OCI-LY3 (cell line): ENCODE results near the gene ZSCAN1.

Experiments used
- H2AFZ ChIP-seq: fragments of 200-600, 300-600 bp; shearing (Covaris generic); 2 replicates; pipeline ENCODE4 v1.6.0; 2014; ENCODE audit warnings: antibody characterized with exemption, low read depth, low read length
- H3K27ac ChIP-seq: fragments of 200-600, 300-600 bp; sonication (generic); 2 replicates; pipeline ENCODE4 v1.5.1; 2014; ENCODE audit warnings: mild to moderate bottlenecking, low read length, moderate library complexity, mixed read lengths
- H3K27me3 ChIP-seq: fragments of 200-600, 300-600 bp; sonication (generic); 2 replicates; pipeline ENCODE4 v1.6.1; 2014; ENCODE audit warnings: low read depth, low read length, mixed read lengths
- H3K36me3 ChIP-seq: fragments of 200-600, 300-600 bp; sonication (generic); replicated peaks from 2 replicates; pipeline ENCODE3; 2014; ENCODE audit warnings: low read depth, low read length, mixed read lengths
- H3K4me1 ChIP-seq: fragments of 300-600, 200-600 bp; sonication (generic); 2 replicates; pipeline ENCODE4 v1.6.1; 2014; ENCODE audit warnings: low read length, mixed read lengths
- H3K4me2 ChIP-seq: fragments of 200-600, 300-600 bp; sonication (generic); 2 replicates; pipeline ENCODE4 v1.6.1; 2014; ENCODE audit warnings: low read length, mixed read lengths
- H3K4me3 ChIP-seq: fragments of 300-600, 200-600 bp; sonication (generic); 2 replicates; pipeline ENCODE4 v1.5.1; 2014; ENCODE audit warnings: antibody characterized with exemption, mild to moderate bottlenecking, low read length, moderate library complexity
- H3K79me2 ChIP-seq: fragments of 300-600, 200-600 bp; shearing (Covaris generic); 2 replicates; pipeline ENCODE4 v1.6.1; 2014; ENCODE audit warnings: mild to moderate bottlenecking, low read length, mixed read lengths
- H3K9ac ChIP-seq: fragments of 300-600, 200-600 bp; shearing (Covaris generic); 2 replicates; pipeline ENCODE4 v1.6.0; 2014; ENCODE audit warnings: mild to moderate bottlenecking, low read length, moderate library complexity
- H3K9me3 ChIP-seq: fragments of 200-600, 300-600 bp; shearing (Covaris generic); 2 replicates; pipeline ENCODE4 v1.6.1; 2014; ENCODE audit warnings: low read length, mixed read lengths; ENCODE audit not compliant: insufficient read depth
- H4K20me1 ChIP-seq: fragments of 200-600, 300-600 bp; sonication (generic); 2 replicates; pipeline ENCODE4 v1.6.1; 2016; ENCODE audit warnings: low read length, mixed read lengths; ENCODE audit not compliant: insufficient read depth
- CTCF ChIP-seq: fragments of 200-600, 300-600 bp; sonication (generic); IDR thresholded peaks from 2 replicates; pipeline ENCODE4 v1.5.1; 2014; ENCODE audit warnings: antibody characterized with exemption, low read length, low read depth
- EZH2phosphoT487 ChIP-seq: fragments of 200-600 bp; shearing (Covaris generic); IDR thresholded peaks from 2 replicates; pipeline ENCODE4 v1.6.1; 2018; ENCODE audit warnings: antibody characterized with exemption, mixed run types, low read depth

The ZSCAN1 gene

GRCh38 chr19:58063712-58064111 lies 29.9 kb downstream of the ZSCAN1 start:
- H3K79me2 ChIP-seq, result no peaks in the 10 kb centered on the region
- no peak overlapping the region for H3K4me2 ChIP-seq
- no peak overlapping the region for H3K27ac ChIP-seq
- TF ChIP-seq EZH2phosphoT487 (no peak), CTCF (no peak)
- no peaks in the 10 kb centered on the region for H3K4me1 ChIP-seq
- H2AFZ ChIP-seq, result no peak overlapping the region
- H3K9me3 ChIP-seq, result peaks cover 26% of the 10 kb centered on the region
- no peak overlapping the region for H3K9ac ChIP-seq
- H3K4me3 ChIP-seq, result no peak overlapping the region
- no peaks in the 10 kb centered on the region for H3K27me3 ChIP-seq
- H4K20me1 ChIP-seq, result no peaks in the 10 kb centered on the region
- no peaks in the 10 kb centered on the region for H3K36me3 ChIP-seq

- no peaks in the 10 kb centered on the region for H3K4me1 ChIP-seq
- H2AFZ ChIP-seq, result no peak overlapping the region
- H3K79me2 ChIP-seq, result no peaks in the 10 kb centered on the region
- H3K36me3 ChIP-seq, result no peaks in the 10 kb centered on the region
- H3K9me3 ChIP-seq, result peaks cover 18% of the 10 kb centered on the region; the same call in 1 of the 2 replicates
- H3K9ac ChIP-seq, result no peak overlapping the region
- no peak overlapping the region for H3K4me3 ChIP-seq
- no peak overlapping the region for H3K4me2 ChIP-seq
- H3K27me3 ChIP-seq, result no peaks in the 10 kb centered on the region
- TF ChIP-seq CTCF, result no peak
- TF ChIP-seq EZH2phosphoT487, result no peak
- H3K27ac ChIP-seq, result no peak overlapping the region
- no peaks in the 10 kb centered on the region for H4K20me1 ChIP-seq
These were observed 33.6 kb downstream of the ZSCAN1 start for GRCh38 chr19:58067240-58067912.

GRCh38 chr19:58079792-58080191 lies 46.0 kb downstream of the ZSCAN1 start:
- TF ChIP-seq CTCF, result no peak
- no peak for TF ChIP-seq EZH2phosphoT487
- H3K9me3 ChIP-seq, result peaks cover 10% of the 10 kb centered on the region; the same call in 1 of the 2 replicates
- H3K27me3 ChIP-seq, result no peaks in the 10 kb centered on the region
- no peaks in the 10 kb centered on the region for H3K79me2 ChIP-seq
- no peak overlapping the region for H3K4me3 ChIP-seq
- no peak overlapping the region for H3K4me2 ChIP-seq
- no peak overlapping the region for H3K9ac ChIP-seq
- no peak overlapping the region for H2AFZ ChIP-seq
- H3K27ac ChIP-seq, result no peak overlapping the region
- H3K4me1 ChIP-seq, result no peaks in the 10 kb centered on the region
- H4K20me1 ChIP-seq, result no peaks in the 10 kb centered on the region
- H3K36me3 ChIP-seq, result no peaks in the 10 kb centered on the region

- Histone ChIP-seq H3K9ac (no peak overlapping the region), H3K27ac (no peak overlapping the region), H3K79me2 (no peaks in the 10 kb centered on the region), H4K20me1 (no peaks in the 10 kb centered on the region), H3K9me3 (peaks cover 26% of the 10 kb centered on the region), H3K27me3 (no peaks in the 10 kb centered on the region), H3K4me3 (no peak overlapping the region), H3K4me1 (no peaks in the 10 kb centered on the region), H2AFZ (no peak overlapping the region), H3K36me3 (no peaks in the 10 kb centered on the region), H3K4me2 (no peak overlapping the region)
- TF ChIP-seq EZH2phosphoT487 (no peak), CTCF (no peak)
These were observed 49.2 kb downstream of the ZSCAN1 start for GRCh38 chr19:58083021-58083420.
